Measurements from ENCODE around the gene RARB. TPM values are rescaled to one million over a fixed set of nuclear protein-coding genes. Genes with fewer than 3 reads are reported as not detected.

Gene RARB
- total RNA-seq, 1 donor from 2014 or later: 1.8 TPM

GRCh38 chr3:25542492-25543039 lies 114.5 kb downstream of the RARB start:
- Histone ChIP-seq H2AFZ (replicated peaks) (no peak overlapping the region), H3F3A (ENCODE audit: low read depth) (no peaks in the 10 kb centered on the region), H3K4me1 (peaks cover 9% of the 10 kb centered on the region), H3K9me3 (ENCODE audit: low read depth) (no peaks in the 10 kb centered on the region), H3K79me2 (ENCODE audit: low read depth) (no peaks in the 10 kb centered on the region), H3K27ac (no peak overlapping the region), H3K36me3 (no peaks in the 10 kb centered on the region), H3K4me3 (no peak overlapping the region), H3K27me3 (no peaks in the 10 kb centered on the region), H3K4me2 (no peak overlapping the region), H3K9ac (no peak overlapping the region), H4K20me1 (ENCODE audit: low read depth) (no peaks in the 10 kb centered on the region)
- no peak overlapping the region for H3K4me3 Mint-ChIP-seq
- peaks cover 4% of the 10 kb centered on the region for H3K4me1 Mint-ChIP-seq
- H3K9me3 Mint-ChIP-seq: peaks cover 3% of the 10 kb centered on the region
- H3K27ac Mint-ChIP-seq: no peak overlapping the region
- peaks cover 2% of the 10 kb centered on the region for H3K27me3 Mint-ChIP-seq (ENCODE audit: insufficient read depth, low read depth)
- H3K36me3 Mint-ChIP-seq: no peaks in the 10 kb centered on the region
- no peak for DNase-seq (ENCODE audit: low spot score)
- no peak for TF ChIP-seq EZH2 (IDR thresholded peaks at IDR 0.05)
- TF ChIP-seq, protein P1, sequence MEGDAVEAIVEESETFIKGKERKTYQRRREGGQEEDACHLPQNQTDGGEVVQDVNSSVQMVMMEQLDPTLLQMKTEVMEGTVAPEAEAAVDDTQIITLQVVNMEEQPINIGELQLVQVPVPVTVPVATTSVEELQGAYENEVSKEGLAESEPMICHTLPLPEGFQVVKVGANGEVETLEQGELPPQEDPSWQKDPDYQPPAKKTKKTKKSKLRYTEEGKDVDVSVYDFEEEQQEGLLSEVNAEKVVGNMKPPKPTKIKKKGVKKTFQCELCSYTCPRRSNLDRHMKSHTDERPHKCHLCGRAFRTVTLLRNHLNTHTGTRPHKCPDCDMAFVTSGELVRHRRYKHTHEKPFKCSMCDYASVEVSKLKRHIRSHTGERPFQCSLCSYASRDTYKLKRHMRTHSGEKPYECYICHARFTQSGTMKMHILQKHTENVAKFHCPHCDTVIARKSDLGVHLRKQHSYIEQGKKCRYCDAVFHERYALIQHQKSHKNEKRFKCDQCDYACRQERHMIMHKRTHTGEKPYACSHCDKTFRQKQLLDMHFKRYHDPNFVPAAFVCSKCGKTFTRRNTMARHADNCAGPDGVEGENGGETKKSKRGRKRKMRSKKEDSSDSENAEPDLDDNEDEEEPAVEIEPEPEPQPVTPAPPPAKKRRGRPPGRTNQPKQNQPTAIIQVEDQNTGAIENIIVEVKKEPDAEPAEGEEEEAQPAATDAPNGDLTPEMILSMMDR (IDR thresholded peaks at IDR 0.05): no peak
- no peak for TF ChIP-seq EZH2phosphoT487 (IDR thresholded peaks at IDR 0.05)

DNA sequence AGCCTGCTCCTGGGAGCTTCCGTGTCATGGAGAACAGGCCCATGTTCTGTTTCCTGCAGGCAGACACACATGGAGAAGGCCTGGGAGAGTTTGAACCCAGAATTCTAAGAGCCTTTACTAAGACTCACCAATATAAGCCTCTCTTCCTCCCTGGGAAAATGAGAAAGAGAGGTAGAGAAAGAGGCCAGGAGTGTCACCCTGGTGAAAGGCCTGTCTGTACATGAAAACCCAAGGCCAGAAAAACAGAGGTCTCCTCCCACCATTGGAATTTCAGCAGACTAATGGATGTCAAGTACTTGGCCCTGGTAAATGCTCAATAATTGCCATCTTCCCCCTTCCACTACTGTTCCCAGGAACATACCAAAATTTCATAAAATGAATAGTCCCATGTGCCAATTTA lies 119.0 kb downstream of the RARB start:
- no peaks in the 10 kb centered on the region for H3K79me2 ChIP-seq (ENCODE audit: low read depth)
- no peaks in the 10 kb centered on the region for H4K20me1 ChIP-seq (ENCODE audit: low read depth)
- H3F3A ChIP-seq (ENCODE audit: low read depth): no peaks in the 10 kb centered on the region
- H3K4me2 ChIP-seq: no peak overlapping the region
- Mint-ChIP-seq H3K4me1 (no peaks in the 10 kb centered on the region), H3K4me3 (no peak overlapping the region), H3K27ac (no peak overlapping the region), H3K36me3 (no peaks in the 10 kb centered on the region), H3K9me3 (no peaks in the 10 kb centered on the region), H3K27me3 (ENCODE audit: insufficient read depth, low read depth) (peaks cover 2% of the 10 kb centered on the region)
- no peaks in the 10 kb centered on the region for H3K36me3 ChIP-seq
- H3K4me3 ChIP-seq: no peak overlapping the region
- H3K9ac ChIP-seq: no peak overlapping the region
- H3K27ac ChIP-seq: no peak overlapping the region
- peaks cover 3% of the 10 kb centered on the region for H3K4me1 ChIP-seq
- no peak for TF ChIP-seq EZH2 (IDR thresholded peaks at IDR 0.05)
- TF ChIP-seq, protein P1 (IDR thresholded peaks at IDR 0.05): no peak
- TF ChIP-seq EZH2phosphoT487 (IDR thresholded peaks at IDR 0.05): no peak
- no peaks in the 10 kb centered on the region for H3K9me3 ChIP-seq (ENCODE audit: low read depth)
- H2AFZ ChIP-seq (replicated peaks): no peak overlapping the region
- no peaks in the 10 kb centered on the region for H3K27me3 ChIP-seq
- no peak for DNase-seq (ENCODE audit: low spot score)

- Histone ChIP-seq H3F3A (ENCODE audit: low read depth) (no peaks in the 10 kb centered on the region), H4K20me1 (ENCODE audit: low read depth) (no peaks in the 10 kb centered on the region), H3K4me1 (peaks cover 3% of the 10 kb centered on the region), H3K27me3 (no peaks in the 10 kb centered on the region), H3K4me3 (no peak overlapping the region), H3K36me3 (no peaks in the 10 kb centered on the region), H3K9ac (no peak overlapping the region), H2AFZ (replicated peaks) (no peak overlapping the region), H3K4me2 (no peak overlapping the region), H3K79me2 (ENCODE audit: low read depth) (no peaks in the 10 kb centered on the region), H3K9me3 (ENCODE audit: low read depth) (no peaks in the 10 kb centered on the region), H3K27ac (no peak overlapping the region)
- Mint-ChIP-seq H3K4me3 (no peak overlapping the region), H3K9me3 (no peaks in the 10 kb centered on the region), H3K27ac (no peak overlapping the region), H3K27me3 (ENCODE audit: insufficient read depth, low read depth) (peaks cover 4% of the 10 kb centered on the region), H3K4me1 (no peaks in the 10 kb centered on the region), H3K36me3 (no peaks in the 10 kb centered on the region)
- TF ChIP-seq EZH2phosphoT487 (IDR thresholded peaks at IDR 0.05) (no peak), EZH2 (IDR thresholded peaks at IDR 0.05) (no peak)
- TF ChIP-seq, protein P1 (IDR thresholded peaks at IDR 0.05): no peak
- no peak for DNase-seq (ENCODE audit: low spot score)
Observed at GRCh38 chr3:25547943-25548674, 120.0 kb downstream of the RARB start.
